ENCODE measurements around the gene PMVK. TPM values are rescaled to one million over a fixed set of nuclear protein-coding genes. Genes with fewer than 3 reads are reported as not detected.

PMVK gene
- total RNA-seq, 4 donors from 2014 or later: 29.0 to 38.2 (median 33.5) TPM

DNA sequence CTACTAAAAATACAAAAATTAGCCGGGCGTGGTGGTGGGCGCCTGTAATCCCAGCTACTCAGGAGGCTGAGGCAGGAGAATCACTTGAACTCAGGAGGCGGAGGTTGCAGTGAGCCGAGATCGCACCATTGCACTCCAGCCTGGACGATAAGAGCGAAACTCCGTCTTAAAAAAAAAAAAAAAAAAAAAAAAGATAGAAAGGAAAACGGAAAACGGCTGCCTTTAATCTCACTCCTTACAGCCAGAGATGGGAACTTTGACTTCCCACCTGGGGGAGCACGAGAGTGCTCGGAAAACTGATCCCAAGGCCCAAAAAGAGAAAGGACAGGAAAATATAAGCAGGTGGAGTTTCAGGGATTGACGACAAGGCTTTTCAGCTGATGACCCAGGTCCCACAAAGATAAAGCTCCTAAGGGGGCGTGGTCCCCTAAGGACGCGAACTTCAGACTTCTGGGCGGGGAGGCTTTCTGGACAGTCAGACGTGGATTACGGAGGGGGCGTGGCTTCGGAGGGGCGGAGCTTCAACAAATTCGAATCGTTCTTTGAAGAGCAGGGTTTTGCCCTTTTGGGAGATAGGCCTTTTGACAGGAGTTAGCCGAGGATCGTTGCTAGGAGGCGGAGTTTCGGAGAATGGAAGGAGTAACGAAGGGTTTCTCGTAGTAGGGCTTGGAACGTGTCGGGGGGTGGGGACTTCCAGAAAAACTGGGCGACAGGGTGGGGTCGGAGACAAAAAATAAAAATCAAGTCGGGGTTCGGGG, 37.0 kb upstream of the PMVK start:
- peak; percentile 85 for DNase-seq
- intact Hi-C loops (cut with DNase I): no loop called here
- peak overlapping the region; percentile 96 to 99 (median 98) for H3K27ac ChIP-seq
- H3K4me3 ChIP-seq: peak overlapping the region; percentile 53 to 79 (median 64)
- TF ChIP-seq, protein P1, sequence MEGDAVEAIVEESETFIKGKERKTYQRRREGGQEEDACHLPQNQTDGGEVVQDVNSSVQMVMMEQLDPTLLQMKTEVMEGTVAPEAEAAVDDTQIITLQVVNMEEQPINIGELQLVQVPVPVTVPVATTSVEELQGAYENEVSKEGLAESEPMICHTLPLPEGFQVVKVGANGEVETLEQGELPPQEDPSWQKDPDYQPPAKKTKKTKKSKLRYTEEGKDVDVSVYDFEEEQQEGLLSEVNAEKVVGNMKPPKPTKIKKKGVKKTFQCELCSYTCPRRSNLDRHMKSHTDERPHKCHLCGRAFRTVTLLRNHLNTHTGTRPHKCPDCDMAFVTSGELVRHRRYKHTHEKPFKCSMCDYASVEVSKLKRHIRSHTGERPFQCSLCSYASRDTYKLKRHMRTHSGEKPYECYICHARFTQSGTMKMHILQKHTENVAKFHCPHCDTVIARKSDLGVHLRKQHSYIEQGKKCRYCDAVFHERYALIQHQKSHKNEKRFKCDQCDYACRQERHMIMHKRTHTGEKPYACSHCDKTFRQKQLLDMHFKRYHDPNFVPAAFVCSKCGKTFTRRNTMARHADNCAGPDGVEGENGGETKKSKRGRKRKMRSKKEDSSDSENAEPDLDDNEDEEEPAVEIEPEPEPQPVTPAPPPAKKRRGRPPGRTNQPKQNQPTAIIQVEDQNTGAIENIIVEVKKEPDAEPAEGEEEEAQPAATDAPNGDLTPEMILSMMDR (IDR thresholded peaks at IDR 0.05): peak in 1 of 6 experiments; percentile 11
- TF ChIP-seq POLR2A (IDR thresholded peaks at IDR 0.05): peak in 3 of 4 donors; percentile 9 to 83 (median 45)
- H3K36me3 ChIP-seq: peaks cover 0 to 24% (median 2%) of the 10 kb centered on the region in 3 donors
- peaks cover 46 to 74% (median 53%) of the 10 kb centered on the region in 3 donors for H3K4me1 ChIP-seq
- WGBS, 2 donors: 1 to 6% methylated on average over 31 to 37 of the region's 37 CpGs
- no peaks in the 10 kb centered on the region for H3K27me3 ChIP-seq
- H3K9me3 ChIP-seq: no peaks in the 10 kb centered on the region

DNA sequence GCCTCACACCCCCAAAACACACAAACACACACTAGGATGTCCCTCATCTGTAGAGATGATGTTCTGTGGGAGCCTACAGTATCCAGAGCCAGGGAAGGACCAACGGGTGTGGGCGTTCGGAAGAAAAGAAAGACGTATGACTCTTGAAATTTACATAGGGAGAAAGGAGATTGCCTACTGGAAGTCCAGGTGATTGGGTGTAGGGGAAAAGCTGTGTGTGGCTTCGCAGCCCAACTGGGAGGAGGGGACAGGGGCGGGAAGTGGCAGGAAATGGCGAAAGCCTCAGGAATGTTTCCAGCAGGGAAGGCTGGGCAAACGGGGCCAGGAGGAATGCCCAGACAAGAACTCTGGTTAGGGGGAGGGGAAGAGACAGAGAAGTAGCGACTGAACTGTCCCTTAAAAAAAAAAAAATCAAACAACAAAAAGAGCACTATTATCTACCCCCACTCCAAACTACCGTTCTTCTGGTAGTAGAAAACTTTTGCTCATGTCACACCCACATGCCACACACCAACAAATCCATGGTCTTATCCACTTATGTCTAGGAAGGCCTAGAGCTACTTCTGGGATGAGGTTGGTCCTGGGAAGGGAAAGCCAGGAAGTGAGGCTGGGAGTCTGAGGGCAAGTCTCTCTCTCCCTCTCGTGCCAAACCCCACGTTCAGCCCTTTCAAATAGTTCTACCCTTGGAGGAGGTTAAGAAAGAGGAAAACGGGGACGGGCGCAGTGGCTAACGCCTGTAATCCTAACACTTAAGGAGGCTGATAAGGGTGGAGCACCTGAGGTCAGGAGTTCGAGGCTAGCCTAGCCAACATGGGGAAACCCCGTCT, 36.2 kb upstream of the PMVK start:
- TF ChIP-seq, protein P1 (IDR thresholded peaks at IDR 0.05): no peak
- peak in 1 of 4 donors; percentile 41 for TF ChIP-seq POLR2A (IDR thresholded peaks at IDR 0.05)
- intact Hi-C loops (cut with DNase I): no loop called here
- Histone ChIP-seq H3K4me3 (peak overlapping the region in 3 of 4 donors; percentile 60 to 79 (median 68)), H3K4me1 (peaks cover 47 to 82% (median 59%) of the 10 kb centered on the region in 3 donors), H3K27ac (peak overlapping the region; percentile 96 to 99 (median 98)), H3K9me3 (no peaks in the 10 kb centered on the region), H3K36me3 (peaks cover 0 to 24% (median 8%) of the 10 kb centered on the region in 3 donors), H3K27me3 (no peaks in the 10 kb centered on the region)
- WGBS, 2 donors: 18 to 21% methylated on average over 15 to 18 of the region's 18 CpGs
- no peak for DNase-seq

DNA sequence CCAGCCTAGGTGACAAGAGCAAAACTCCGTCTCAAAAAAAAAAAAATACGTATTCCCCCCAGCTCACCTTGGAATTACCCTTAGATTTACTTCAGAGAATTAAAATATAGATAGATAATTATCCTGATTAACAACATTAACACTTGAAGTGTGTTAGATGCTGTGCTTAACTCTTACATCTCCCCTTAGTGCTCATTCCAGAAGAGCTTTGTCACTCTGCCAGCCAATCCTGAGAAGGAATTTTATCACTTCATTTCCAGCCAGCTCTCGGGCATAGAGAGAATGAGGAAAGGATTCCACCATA, 35.6 kb upstream of the PMVK start:
- WGBS, 2 donors: 34 to 41% methylated on average over 3 of the region's 3 CpGs
- Histone ChIP-seq H3K9me3 (no peaks in the 10 kb centered on the region), H3K27ac (peak overlapping the region; percentile 96 to 99 (median 98)), H3K4me3 (peak overlapping the region in 3 of 4 donors; percentile 46 to 79 (median 68)), H3K4me1 (peaks cover 47 to 85% (median 62%) of the 10 kb centered on the region in 3 donors), H3K36me3 (peaks cover 0 to 29% (median 8%) of the 10 kb centered on the region in 3 donors), H3K27me3 (no peaks in the 10 kb centered on the region)
- no peak for DNase-seq
- no peak for TF ChIP-seq POLR2A (IDR thresholded peaks at IDR 0.05)
- TF ChIP-seq, protein P1 (IDR thresholded peaks at IDR 0.05): no peak
- intact Hi-C loops (cut with DNase I): no loop called here

DNA sequence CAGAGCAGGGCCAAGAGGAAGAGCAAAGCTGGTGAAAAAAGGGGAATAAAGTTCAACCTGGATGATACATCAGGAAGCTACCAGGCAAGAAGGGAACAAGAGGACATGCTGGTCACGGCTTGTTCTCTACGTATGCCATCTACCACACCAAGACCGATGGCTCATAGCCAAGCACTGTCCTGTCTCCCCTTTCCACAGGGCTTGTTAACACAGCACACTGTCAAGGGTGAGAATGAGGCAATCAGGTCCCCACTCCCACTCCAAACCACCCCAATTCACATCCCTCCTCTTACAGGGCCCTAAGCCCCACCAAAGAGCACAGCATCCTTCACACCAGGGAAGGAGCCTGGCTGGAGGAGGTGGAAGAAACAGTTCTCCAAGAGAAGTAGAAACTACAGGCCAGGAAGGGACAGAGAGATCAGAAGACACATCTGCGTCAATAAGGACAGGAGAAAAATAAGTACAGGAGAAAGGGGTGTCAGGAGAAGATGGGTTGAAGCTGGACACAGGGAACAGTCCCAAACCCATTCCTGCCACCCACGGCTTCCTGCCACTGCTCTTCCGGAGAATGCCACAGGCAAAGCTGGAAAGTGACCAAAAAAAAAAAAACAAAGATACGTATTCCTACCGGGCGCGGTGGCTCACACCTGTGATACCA, 35.0 kb upstream of the PMVK start:
- no peak for TF ChIP-seq POLR2A (IDR thresholded peaks at IDR 0.05)
- intact Hi-C loops (cut with DNase I): no loop called here
- Histone ChIP-seq H3K27ac (peak overlapping the region; percentile 96 to 99 (median 98)), H3K9me3 (no peaks in the 10 kb centered on the region), H3K4me1 (peaks cover 47 to 84% (median 57%) of the 10 kb centered on the region in 3 donors), H3K36me3 (peaks cover 0 to 36% (median 13%) of the 10 kb centered on the region in 3 donors), H3K27me3 (no peaks in the 10 kb centered on the region), H3K4me3 (peak overlapping the region in 3 of 4 donors; percentile 41 to 79 (median 46))
- 26 to 37% methylated on average over 10 of the region's 10 CpGs for WGBS, 2 donors
- no peak for DNase-seq

DNA sequence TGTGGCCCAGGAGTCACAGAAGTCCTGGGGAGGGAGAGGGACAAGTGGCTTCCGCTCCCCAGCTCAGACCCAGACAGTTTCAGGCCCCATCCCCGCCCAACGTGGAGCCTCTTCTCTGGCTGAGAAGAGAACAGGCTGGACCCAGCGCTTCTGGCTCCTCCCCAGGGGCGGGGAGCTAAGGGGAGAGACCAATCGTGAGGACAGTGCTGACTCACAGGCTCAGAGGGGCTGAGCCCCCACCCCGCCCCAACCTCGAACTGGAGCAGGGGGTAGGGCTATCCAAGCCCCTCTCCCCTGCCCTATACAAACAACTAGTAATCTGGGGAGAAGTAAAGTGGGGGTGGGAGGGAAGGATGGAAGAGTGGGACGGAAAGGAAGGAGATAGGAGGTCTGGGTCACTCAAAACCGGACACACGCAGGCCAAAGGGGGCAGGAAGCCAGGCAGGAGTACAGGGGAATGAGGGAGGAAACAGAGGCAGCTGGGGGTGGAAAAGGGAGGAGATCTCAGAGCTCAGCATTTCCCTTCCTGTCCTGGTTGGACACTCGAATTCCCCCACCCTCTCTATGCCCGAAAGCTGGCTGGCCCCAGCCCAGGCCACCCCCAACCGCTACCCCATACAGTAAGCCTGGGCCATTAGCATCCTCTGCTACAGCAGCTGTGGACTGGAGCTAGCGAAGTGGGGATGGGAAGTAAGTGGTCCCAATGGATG, 34.3 kb upstream of the PMVK start, which contains the start of gene SHC1:
SHC1 (minus strand) TSS at position 117 of the 710 bp plus-strand sequence. CDS start 221 bp downstream, outside the sequence.
- peak in 3 of 4 donors; percentile 67 to 93 (median 80) for TF ChIP-seq POLR2A (IDR thresholded peaks at IDR 0.05)
- TF ChIP-seq, protein P1 (IDR thresholded peaks at IDR 0.05): peak in 1 of 6 experiments; percentile 2
- intact Hi-C loops (cut with DNase I): no loop called here
- DNase-seq: peak; percentile 38
- Histone ChIP-seq H3K27me3 (no peaks in the 10 kb centered on the region), H3K4me3 (peak within 1 kb of the TSS; percentile 22 to 79 (median 44)), H3K27ac (peak within 1 kb of the TSS; percentile 96 to 99 (median 98)), H3K9me3 (no peaks in the 10 kb centered on the region), H3K4me1 (peaks cover 47 to 81% (median 54%) of the 10 kb centered on the region in 3 donors), H3K36me3 (peaks cover 1 to 43% (median 20%) of the 10 kb centered on the region in 3 donors)
- 9 to 11% methylated on average over 6 to 9 of the region's 15 CpGs for WGBS, 2 donors

Data from esophagus squamous epithelium (tissue), 5 donors.